Cardiac fibroblast (primary cell): ENCODE measurements around the gene EXOC3.

Source experiments
- DNase-seq, 2 donors: peaks; one replicate each; pipeline versions ENCODE4 v3.0.0 to v3.0.0-alpha.2; 2010; ENCODE audit warnings: low read depth in 2 of 2
- H3K4me3 ChIP-seq, 2 donors: replicated peaks in 1 of 2; 1 replicate in 1 of 2; 2 replicates in 1 of 2; pipeline ENCODE4 v1.5.1; 2011; ENCODE audit warnings: low read depth in 2 of 2, low read length in 2 of 2, mild to moderate bottlenecking in 2 of 2, moderate library complexity in 1 of 2
- CTCF ChIP-seq: IDR thresholded peaks from one replicate; pipeline ENCODE4 v1.5.1; 2011; ENCODE audit warnings: low read depth, mild to moderate bottlenecking, low read length, inconsistent platforms

The EXOC3 gene

GRCh38 chr5:428754-429452 lies 14.1 kb upstream of the EXOC3 start:
- H3K4me3 ChIP-seq = no peak overlapping the region
- no peak for DNase-seq
- TF ChIP-seq CTCF = no peak

GRCh38 chr5:429453-430188 lies 13.4 kb upstream of the EXOC3 start:
- no peak for TF ChIP-seq CTCF
- peak; percentile 20 to 54 for DNase-seq
- no peak overlapping the region for H3K4me3 ChIP-seq

- TF ChIP-seq CTCF = no peak
- no peak for DNase-seq
- no peak overlapping the region for H3K4me3 ChIP-seq
Measured at GRCh38 chr5:430214-430925, 12.6 kb upstream of the EXOC3 start.

- peak; percentile 85 for TF ChIP-seq CTCF
Measured at GRCh38 chr5:431001-431710, 11.8 kb upstream of the EXOC3 start.

GRCh38 chr5:431711-432050 lies 11.3 kb upstream of the EXOC3 start:
- DNase-seq = no peak
- H3K4me3 ChIP-seq = no peak overlapping the region
- TF ChIP-seq CTCF = no peak

More at GRCh38 chr5:431001-431710, 11.8 kb upstream of the EXOC3 start:
- peak; percentile 43 to 59 for DNase-seq
- no peak overlapping the region for H3K4me3 ChIP-seq

- no peak for TF ChIP-seq CTCF
- no peak overlapping the region for H3K4me3 ChIP-seq
- no peak for DNase-seq
Measured at GRCh38 chr5:432201-432927, 10.6 kb upstream of the EXOC3 start.
